Measurements from ENCODE around the gene WDR55. TPM values are rescaled to one million over a fixed set of nuclear protein-coding genes. Genes with fewer than 3 reads are reported as not detected.
A peak's percentile ranks its signal among the peaks of the same experiment; 100 is the strongest.

Gene WDR55
- total and polyA plus RNA-seq, 2 of the 13 experiments (the other 11 are each of a cell fraction or from before 2014, with no cell fraction given) = 17.7 to 18.2 TPM

DNA sequence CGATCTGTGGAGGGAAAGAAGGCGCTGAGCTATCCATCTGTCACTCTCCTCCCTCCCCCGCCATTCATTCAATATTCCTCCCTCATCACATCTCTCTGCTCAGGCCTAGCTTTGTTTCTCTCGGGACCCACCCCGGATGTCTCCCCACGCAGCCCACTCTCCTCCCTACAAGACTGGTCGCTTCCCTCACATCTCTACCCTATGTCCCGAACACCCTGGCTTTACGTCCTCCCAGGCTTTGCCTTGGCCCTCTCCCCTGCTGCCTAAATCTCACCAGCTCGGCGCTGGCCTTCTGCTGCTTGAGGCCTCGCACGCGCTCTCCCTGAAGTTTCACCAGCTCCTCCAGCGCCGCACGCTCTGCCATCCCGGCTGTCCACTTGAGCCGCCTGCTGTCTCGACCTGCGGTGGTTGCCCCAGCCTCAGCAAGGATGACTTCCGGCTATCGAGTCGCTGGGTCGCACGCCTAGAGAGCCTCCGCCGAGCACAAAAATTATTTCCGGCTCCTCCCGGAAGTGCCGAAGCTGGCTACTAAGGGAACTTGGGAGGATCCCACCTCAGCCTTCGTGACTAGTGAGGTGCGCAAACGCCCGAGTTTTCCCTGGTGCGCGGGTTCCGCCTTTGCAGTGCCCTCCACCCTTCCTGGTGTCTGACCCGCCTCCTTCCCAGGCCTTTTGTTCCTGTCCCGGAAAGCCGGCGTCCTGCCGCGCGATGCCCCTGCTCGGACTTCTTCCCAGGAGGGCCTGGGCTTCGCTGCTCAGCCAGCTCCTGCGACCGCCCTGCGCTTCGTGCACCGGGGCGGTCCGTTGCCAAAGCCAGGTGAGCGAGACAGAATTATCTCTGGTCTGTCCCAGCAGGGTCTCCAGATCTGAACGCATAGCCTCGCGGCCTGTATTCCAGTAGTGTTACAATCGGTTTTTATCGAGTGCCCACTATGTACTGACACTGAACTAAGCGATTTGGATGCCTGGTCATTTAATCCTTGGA lies 26.5 kb downstream of the WDR55 start, which contains the start of the genes HARS1 and HARS2 (continued):
- TF ChIP-seq, protein P1, sequence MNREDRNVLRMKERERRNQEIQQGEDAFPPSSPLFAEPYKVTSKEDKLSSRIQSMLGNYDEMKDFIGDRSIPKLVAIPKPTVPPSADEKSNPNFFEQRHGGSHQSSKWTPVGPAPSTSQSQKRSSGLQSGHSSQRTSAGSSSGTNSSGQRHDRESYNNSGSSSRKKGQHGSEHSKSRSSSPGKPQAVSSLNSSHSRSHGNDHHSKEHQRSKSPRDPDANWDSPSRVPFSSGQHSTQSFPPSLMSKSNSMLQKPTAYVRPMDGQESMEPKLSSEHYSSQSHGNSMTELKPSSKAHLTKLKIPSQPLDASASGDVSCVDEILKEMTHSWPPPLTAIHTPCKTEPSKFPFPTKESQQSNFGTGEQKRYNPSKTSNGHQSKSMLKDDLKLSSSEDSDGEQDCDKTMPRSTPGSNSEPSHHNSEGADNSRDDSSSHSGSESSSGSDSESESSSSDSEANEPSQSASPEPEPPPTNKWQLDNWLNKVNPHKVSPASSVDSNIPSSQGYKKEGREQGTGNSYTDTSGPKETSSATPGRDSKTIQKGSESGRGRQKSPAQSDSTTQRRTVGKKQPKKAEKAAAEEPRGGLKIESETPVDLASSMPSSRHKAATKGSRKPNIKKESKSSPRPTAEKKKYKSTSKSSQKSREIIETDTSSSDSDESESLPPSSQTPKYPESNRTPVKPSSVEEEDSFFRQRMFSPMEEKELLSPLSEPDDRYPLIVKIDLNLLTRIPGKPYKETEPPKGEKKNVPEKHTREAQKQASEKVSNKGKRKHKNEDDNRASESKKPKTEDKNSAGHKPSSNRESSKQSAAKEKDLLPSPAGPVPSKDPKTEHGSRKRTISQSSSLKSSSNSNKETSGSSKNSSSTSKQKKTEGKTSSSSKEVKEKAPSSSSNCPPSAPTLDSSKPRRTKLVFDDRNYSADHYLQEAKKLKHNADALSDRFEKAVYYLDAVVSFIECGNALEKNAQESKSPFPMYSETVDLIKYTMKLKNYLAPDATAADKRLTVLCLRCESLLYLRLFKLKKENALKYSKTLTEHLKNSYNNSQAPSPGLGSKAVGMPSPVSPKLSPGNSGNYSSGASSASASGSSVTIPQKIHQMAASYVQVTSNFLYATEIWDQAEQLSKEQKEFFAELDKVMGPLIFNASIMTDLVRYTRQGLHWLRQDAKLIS (CRISPR knock-in tag; IDR thresholded peaks at IDR 0.05) = no peak
- peak; percentile 94; the same call in 1 of the 2 replicates for TF ChIP-seq KLF13 (CRISPR knock-in tag; IDR thresholded peaks at IDR 0.05)
- TF ChIP-seq ZNF543 (CRISPR knock-in tag; IDR thresholded peaks at IDR 0.05) = no peak
- TF ChIP-seq, protein P2, sequence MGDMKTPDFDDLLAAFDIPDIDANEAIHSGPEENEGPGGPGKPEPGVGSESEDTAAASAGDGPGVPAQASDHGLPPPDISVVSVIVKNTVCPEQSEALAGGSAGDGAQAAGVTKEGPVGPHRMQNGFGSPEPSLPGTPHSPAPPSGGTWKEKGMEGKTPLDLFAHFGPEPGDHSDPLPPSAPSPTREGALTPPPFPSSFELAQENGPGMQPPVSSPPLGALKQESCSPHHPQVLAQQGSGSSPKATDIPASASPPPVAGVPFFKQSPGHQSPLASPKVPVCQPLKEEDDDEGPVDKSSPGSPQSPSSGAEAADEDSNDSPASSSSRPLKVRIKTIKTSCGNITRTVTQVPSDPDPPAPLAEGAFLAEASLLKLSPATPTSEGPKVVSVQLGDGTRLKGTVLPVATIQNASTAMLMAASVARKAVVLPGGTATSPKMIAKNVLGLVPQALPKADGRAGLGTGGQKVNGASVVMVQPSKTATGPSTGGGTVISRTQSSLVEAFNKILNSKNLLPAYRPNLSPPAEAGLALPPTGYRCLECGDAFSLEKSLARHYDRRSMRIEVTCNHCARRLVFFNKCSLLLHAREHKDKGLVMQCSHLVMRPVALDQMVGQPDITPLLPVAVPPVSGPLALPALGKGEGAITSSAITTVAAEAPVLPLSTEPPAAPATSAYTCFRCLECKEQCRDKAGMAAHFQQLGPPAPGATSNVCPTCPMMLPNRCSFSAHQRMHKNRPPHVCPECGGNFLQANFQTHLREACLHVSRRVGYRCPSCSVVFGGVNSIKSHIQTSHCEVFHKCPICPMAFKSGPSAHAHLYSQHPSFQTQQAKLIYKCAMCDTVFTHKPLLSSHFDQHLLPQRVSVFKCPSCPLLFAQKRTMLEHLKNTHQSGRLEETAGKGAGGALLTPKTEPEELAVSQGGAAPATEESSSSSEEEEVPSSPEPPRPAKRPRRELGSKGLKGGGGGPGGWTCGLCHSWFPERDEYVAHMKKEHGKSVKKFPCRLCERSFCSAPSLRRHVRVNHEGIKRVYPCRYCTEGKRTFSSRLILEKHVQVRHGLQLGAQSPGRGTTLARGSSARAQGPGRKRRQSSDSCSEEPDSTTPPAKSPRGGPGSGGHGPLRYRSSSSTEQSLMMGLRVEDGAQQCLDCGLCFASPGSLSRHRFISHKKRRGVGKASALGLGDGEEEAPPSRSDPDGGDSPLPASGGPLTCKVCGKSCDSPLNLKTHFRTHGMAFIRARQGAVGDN (CRISPR knock-in tag; IDR thresholded peaks at IDR 0.05) = peak; percentile 97
- TF ChIP-seq ZNF367 (CRISPR knock-in tag; IDR thresholded peaks at IDR 0.05; ENCODE audit: borderline replicate concordance) = no peak
- TF ChIP-seq GTF3A (CRISPR knock-in tag; conservative IDR thresholded peaks at IDR 0.05) = no peak
- TF ChIP-seq ZNF451 (CRISPR knock-in tag; IDR thresholded peaks at IDR 0.05) = no peak
- TF ChIP-seq, protein P3, sequence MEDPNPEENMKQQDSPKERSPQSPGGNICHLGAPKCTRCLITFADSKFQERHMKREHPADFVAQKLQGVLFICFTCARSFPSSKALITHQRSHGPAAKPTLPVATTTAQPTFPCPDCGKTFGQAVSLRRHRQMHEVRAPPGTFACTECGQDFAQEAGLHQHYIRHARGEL (CRISPR knock-in tag; IDR thresholded peaks at IDR 0.05) = peak; percentile 21; the same call in 1 of the 2 replicates
- no peak for TF ChIP-seq ZNF703 (CRISPR knock-in tag; IDR thresholded peaks at IDR 0.05; ENCODE audit: borderline replicate concordance)
- no peak for TF ChIP-seq ZNF556 (CRISPR knock-in tag; IDR thresholded peaks at IDR 0.05; ENCODE audit: borderline replicate concordance)
- TF ChIP-seq ZNF251 (CRISPR knock-in tag; IDR thresholded peaks at IDR 0.05) = no peak
- TF ChIP-seq, protein P4, sequence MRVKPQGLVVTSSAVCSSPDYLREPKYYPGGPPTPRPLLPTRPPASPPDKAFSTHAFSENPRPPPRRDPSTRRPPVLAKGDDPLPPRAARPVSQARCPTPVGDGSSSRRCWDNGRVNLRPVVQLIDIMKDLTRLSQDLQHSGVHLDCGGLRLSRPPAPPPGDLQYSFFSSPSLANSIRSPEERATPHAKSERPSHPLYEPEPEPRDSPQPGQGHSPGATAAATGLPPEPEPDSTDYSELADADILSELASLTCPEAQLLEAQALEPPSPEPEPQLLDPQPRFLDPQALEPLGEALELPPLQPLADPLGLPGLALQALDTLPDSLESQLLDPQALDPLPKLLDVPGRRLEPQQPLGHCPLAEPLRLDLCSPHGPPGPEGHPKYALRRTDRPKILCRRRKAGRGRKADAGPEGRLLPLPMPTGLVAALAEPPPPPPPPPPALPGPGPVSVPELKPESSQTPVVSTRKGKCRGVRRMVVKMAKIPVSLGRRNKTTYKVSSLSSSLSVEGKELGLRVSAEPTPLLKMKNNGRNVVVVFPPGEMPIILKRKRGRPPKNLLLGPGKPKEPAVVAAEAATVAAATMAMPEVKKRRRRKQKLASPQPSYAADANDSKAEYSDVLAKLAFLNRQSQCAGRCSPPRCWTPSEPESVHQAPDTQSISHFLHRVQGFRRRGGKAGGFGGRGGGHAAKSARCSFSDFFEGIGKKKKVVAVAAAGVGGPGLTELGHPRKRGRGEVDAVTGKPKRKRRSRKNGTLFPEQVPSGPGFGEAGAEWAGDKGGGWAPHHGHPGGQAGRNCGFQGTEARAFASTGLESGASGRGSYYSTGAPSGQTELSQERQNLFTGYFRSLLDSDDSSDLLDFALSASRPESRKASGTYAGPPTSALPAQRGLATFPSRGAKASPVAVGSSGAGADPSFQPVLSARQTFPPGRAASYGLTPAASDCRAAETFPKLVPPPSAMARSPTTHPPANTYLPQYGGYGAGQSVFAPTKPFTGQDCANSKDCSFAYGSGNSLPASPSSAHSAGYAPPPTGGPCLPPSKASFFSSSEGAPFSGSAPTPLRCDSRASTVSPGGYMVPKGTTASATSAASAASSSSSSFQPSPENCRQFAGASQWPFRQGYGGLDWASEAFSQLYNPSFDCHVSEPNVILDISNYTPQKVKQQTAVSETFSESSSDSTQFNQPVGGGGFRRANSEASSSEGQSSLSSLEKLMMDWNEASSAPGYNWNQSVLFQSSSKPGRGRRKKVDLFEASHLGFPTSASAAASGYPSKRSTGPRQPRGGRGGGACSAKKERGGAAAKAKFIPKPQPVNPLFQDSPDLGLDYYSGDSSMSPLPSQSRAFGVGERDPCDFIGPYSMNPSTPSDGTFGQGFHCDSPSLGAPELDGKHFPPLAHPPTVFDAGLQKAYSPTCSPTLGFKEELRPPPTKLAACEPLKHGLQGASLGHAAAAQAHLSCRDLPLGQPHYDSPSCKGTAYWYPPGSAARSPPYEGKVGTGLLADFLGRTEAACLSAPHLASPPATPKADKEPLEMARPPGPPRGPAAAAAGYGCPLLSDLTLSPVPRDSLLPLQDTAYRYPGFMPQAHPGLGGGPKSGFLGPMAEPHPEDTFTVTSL (CRISPR knock-in tag; IDR thresholded peaks at IDR 0.05; ENCODE audit: borderline replicate concordance) = peak; percentile 55; the same call in 1 of the 2 replicates
- no peak for TF ChIP-seq PAX8 (CRISPR knock-in tag; IDR thresholded peaks at IDR 0.05; ENCODE audit: borderline replicate concordance)

Data from HepG2 (cell line).